ENCODE measurements around the gene SRP14. TPM values are rescaled to one million over a fixed set of nuclear protein-coding genes. Genes with fewer than 3 reads are reported as not detected.
"Not testable (repeated sequence)": the region's sequence is repeated elsewhere in the genome, so short reads cannot be mapped to it uniquely, and the experiment has no call there.

SRP14 gene
- polyA plus RNA-seq, 1 donor from 2014 or later: 753 TPM

GRCh38 chr15:40048211-40048792 is 9.3 kb upstream of the SRP14 start:
- Mint-ChIP-seq H3K27me3 (no peaks in the 10 kb centered on the region), H3K36me3 (no peaks in the 10 kb centered on the region), H3K4me1 (peaks cover 45 to 55% (median 50%) of the 10 kb centered on the region in 3 donors), H3K9me3 (no peaks in the 10 kb centered on the region), H3K27ac (peak overlapping the region in 2 of 3 donors; percentile 57 to 83), H3K4me3 (peak overlapping the region in 3 of 4 donors; percentile 61 to 89 (median 86))

GRCh38 chr15:40047415-40048210 is 8.6 kb upstream of the SRP14 start:
- H3K9me3 Mint-ChIP-seq: no peaks in the 10 kb centered on the region
- peak overlapping the region in 3 of 4 donors; percentile 61 to 89 (median 86) for H3K4me3 Mint-ChIP-seq
- H3K27ac Mint-ChIP-seq: peak overlapping the region in 2 of 3 donors; percentile 57 to 83
- H3K36me3 Mint-ChIP-seq: no peaks in the 10 kb centered on the region
- no peaks in the 10 kb centered on the region for H3K27me3 Mint-ChIP-seq
- H3K4me1 Mint-ChIP-seq: peaks cover 38 to 50% (median 44%) of the 10 kb centered on the region in 3 donors

- H3K4me3 Mint-ChIP-seq: no peak overlapping the region
- H3K27ac Mint-ChIP-seq: peak overlapping the region in 1 of 3 donors; percentile 8
- no peaks in the 10 kb centered on the region for H3K27me3 Mint-ChIP-seq
- H3K36me3 Mint-ChIP-seq: no peaks in the 10 kb centered on the region
- H3K4me1 Mint-ChIP-seq: peaks cover 33 to 50% (median 44%) of the 10 kb centered on the region in 3 donors
- H3K9me3 Mint-ChIP-seq: no peaks in the 10 kb centered on the region
These were observed 7.9 kb upstream of the SRP14 start for GRCh38 chr15:40046721-40047414.

- Mint-ChIP-seq H3K27ac (peak overlapping the region; percentile 51 to 94 (median 90)), H3K27me3 (no peaks in the 10 kb centered on the region), H3K4me1 (peaks cover 33 to 50% (median 44%) of the 10 kb centered on the region in 3 donors), H3K9me3 (no peaks in the 10 kb centered on the region), H3K4me3 (peak overlapping the region in 3 of 4 donors; percentile 66 to 90 (median 85)), H3K36me3 (no peaks in the 10 kb centered on the region)
These were observed 6.7 kb upstream of the SRP14 start for GRCh38 chr15:40045572-40046217.

- Mint-ChIP-seq H3K27ac (peak overlapping the region; percentile 51 to 94 (median 90)), H3K27me3 (no peaks in the 10 kb centered on the region), H3K36me3 (no peaks in the 10 kb centered on the region), H3K4me1 (peaks cover 37 to 51% (median 40%) of the 10 kb centered on the region in 3 donors), H3K9me3 (no peaks in the 10 kb centered on the region), H3K4me3 (peak overlapping the region; percentile 66 to 90 (median 76))
These were observed 6.0 kb upstream of the SRP14 start for GRCh38 chr15:40044717-40045571.

- H3K9me3 Mint-ChIP-seq: no peaks in the 10 kb centered on the region
These were observed 5.1 kb upstream of the SRP14 start for GRCh38 chr15:40043927-40044716.

GRCh38 chr15:40042791-40043320 is 3.9 kb upstream of the SRP14 start:
- H3K4me1 Mint-ChIP-seq: peaks cover 35 to 45% (median 36%) of the 10 kb centered on the region in 3 donors
- H3K9me3 Mint-ChIP-seq: no peaks in the 10 kb centered on the region
- H3K4me3 Mint-ChIP-seq: peak overlapping the region in 1 of 4 donors; percentile 52
- H3K27ac Mint-ChIP-seq: no peak overlapping the region
- peaks cover 2% of the 10 kb centered on the region for H3K36me3 Mint-ChIP-seq
- no peaks in the 10 kb centered on the region for H3K27me3 Mint-ChIP-seq

More at GRCh38 chr15:40043927-40044716, 5.1 kb upstream of the SRP14 start:
- no peaks in the 10 kb centered on the region for H3K36me3 Mint-ChIP-seq
- peak overlapping the region in 1 of 4 donors; percentile 66 for H3K4me3 Mint-ChIP-seq
- H3K27ac Mint-ChIP-seq: peak overlapping the region in 2 of 3 donors; percentile 51 to 90
- no peaks in the 10 kb centered on the region for H3K27me3 Mint-ChIP-seq
- peaks cover 38 to 47% (median 38%) of the 10 kb centered on the region in 3 donors for H3K4me1 Mint-ChIP-seq

- Mint-ChIP-seq H3K9me3 (no peaks in the 10 kb centered on the region), H3K27me3 (no peaks in the 10 kb centered on the region), H3K4me3 (peak overlapping the region in 3 of 4 donors; percentile 9 to 64 (median 43)), H3K36me3 (peaks cover 2% of the 10 kb centered on the region), H3K4me1 (peaks cover 26 to 35% (median 34%) of the 10 kb centered on the region in 3 donors), H3K27ac (peak overlapping the region in 2 of 3 donors; percentile 12 to 51)
These were observed 1.8 kb upstream of the SRP14 start for GRCh38 chr15:40040770-40041169.

GRCh38 chr15:40040293-40040635 is 1.3 kb upstream of the SRP14 start:
- Mint-ChIP-seq H3K27ac (peak overlapping the region in 2 of 3 donors; percentile 12 to 51), H3K4me1 (peaks cover 21 to 30% (median 30%) of the 10 kb centered on the region in 3 donors), H3K36me3 (peaks cover 2% of the 10 kb centered on the region), H3K4me3 (peak overlapping the region; percentile 43 to 64 (median 56)), H3K27me3 (no peaks in the 10 kb centered on the region), H3K9me3 (no peaks in the 10 kb centered on the region)

- Mint-ChIP-seq H3K4me1 (peaks cover 17 to 26% (median 20%) of the 10 kb centered on the region in 3 donors), H3K9me3 (no peaks in the 10 kb centered on the region), H3K27ac (peak overlapping the region; percentile 80 to 99 (median 98)), H3K36me3 (peaks cover 2% of the 10 kb centered on the region), H3K27me3 (no peaks in the 10 kb centered on the region), H3K4me3 (peak overlapping the region; percentile 94 to 100 (median 99))
These were observed 725 bp downstream of the SRP14 start for GRCh38 chr15:40038275-40038637.

GRCh38 chr15:40037721-40038120 is 1.3 kb downstream of the SRP14 start:
- Mint-ChIP-seq H3K27ac (peak overlapping the region; percentile 80 to 99 (median 98)), H3K9me3 (no peaks in the 10 kb centered on the region), H3K36me3 (peaks cover 2% of the 10 kb centered on the region), H3K4me1 (peaks cover 17 to 26% (median 20%) of the 10 kb centered on the region in 3 donors), H3K4me3 (peak overlapping the region; percentile 94 to 100 (median 99)), H3K27me3 (no peaks in the 10 kb centered on the region)

- H3K27me3 Mint-ChIP-seq, H3K4me3 Mint-ChIP-seq, H3K9me3 Mint-ChIP-seq, H3K36me3 Mint-ChIP-seq, H3K27ac Mint-ChIP-seq: not testable (repeated sequence)
- H3K4me1 Mint-ChIP-seq: peaks cover 17 to 25% (median 21%) of the 10 kb centered on the region in 3 donors
These were observed 3.8 kb downstream of the SRP14 start for GRCh38 chr15:40035182-40035581.
